Prostate gland (tissue), 2 donors: ENCODE measurements around the gene CADPS.

ENCODE experiments used
- POLR2AphosphoS5 ChIP-seq: sonication (generic); formaldehyde crosslinking; IDR thresholded peaks from one replicate; pipeline ENCODE4 v1.6.1; 2017; ENCODE audit warnings: antibody characterized with exemption
- TF ChIP-seq, protein P1 (sequence below), 4 experiments: fragments of 200-600 bp in 2 of 4; fragments of 450-650 bp in 2 of 4; sonication (generic) in 2 of 4; IDR thresholded peaks; 1 replicate in 3 of 4; 2 replicates in 1 of 4; pipeline ENCODE4 v1.5.1; 2016 to 2019; ENCODE audit warnings: antibody characterized with exemption in 4 of 4, mild to moderate bottlenecking in 2 of 4, moderate library complexity in 2 of 4

DNA sequence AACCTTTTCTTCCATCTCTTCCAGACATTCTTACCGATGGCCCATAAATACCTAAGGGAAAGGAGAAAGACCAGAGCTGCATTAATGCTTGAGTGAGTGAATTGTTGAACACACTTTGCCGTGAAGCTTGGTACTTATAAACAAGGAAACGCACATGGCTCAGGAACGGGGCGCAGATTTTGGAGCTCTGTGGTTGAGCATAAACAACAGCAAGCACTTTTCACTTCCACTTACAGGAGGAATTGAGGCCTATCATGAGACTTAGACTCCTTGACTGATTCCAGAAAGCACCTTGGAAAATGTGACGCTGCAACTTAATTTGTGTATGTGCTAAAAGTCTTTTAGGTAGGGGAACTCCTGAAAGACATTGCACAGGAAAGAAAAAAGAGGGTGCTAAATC lies 304.3 kb downstream of the CADPS start:
- TF ChIP-seq POLR2AphosphoS5 = no peak
- TF ChIP-seq, protein P1, sequence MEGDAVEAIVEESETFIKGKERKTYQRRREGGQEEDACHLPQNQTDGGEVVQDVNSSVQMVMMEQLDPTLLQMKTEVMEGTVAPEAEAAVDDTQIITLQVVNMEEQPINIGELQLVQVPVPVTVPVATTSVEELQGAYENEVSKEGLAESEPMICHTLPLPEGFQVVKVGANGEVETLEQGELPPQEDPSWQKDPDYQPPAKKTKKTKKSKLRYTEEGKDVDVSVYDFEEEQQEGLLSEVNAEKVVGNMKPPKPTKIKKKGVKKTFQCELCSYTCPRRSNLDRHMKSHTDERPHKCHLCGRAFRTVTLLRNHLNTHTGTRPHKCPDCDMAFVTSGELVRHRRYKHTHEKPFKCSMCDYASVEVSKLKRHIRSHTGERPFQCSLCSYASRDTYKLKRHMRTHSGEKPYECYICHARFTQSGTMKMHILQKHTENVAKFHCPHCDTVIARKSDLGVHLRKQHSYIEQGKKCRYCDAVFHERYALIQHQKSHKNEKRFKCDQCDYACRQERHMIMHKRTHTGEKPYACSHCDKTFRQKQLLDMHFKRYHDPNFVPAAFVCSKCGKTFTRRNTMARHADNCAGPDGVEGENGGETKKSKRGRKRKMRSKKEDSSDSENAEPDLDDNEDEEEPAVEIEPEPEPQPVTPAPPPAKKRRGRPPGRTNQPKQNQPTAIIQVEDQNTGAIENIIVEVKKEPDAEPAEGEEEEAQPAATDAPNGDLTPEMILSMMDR (IDR thresholded peaks at IDR 0.05) = no peak
